ENCODE data around the gene BBX.

Gene BBX

DNA sequence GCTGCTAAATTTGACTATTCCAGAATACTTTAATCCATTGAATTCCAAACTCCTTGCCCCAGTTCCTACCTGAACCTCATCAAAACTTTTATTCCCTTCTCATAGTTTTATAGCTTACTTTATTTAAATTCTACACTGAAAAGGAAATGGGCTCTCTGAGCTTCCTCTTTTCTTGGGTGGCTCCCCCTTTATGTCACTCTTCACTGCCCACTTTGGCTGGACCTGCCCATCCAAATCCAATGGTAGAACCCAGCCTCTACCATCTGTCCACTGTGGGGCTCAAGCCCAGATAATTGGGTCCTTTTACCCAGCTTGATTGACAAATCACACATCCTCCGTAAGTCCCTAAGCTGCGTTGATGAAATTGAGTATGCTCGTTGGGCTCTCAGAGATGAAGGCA, 216.5 kb downstream of the BBX start:
- no peak overlapping the region for H3K4me3 ChIP-seq (ENCODE audit: low read depth, low read length)

DNA sequence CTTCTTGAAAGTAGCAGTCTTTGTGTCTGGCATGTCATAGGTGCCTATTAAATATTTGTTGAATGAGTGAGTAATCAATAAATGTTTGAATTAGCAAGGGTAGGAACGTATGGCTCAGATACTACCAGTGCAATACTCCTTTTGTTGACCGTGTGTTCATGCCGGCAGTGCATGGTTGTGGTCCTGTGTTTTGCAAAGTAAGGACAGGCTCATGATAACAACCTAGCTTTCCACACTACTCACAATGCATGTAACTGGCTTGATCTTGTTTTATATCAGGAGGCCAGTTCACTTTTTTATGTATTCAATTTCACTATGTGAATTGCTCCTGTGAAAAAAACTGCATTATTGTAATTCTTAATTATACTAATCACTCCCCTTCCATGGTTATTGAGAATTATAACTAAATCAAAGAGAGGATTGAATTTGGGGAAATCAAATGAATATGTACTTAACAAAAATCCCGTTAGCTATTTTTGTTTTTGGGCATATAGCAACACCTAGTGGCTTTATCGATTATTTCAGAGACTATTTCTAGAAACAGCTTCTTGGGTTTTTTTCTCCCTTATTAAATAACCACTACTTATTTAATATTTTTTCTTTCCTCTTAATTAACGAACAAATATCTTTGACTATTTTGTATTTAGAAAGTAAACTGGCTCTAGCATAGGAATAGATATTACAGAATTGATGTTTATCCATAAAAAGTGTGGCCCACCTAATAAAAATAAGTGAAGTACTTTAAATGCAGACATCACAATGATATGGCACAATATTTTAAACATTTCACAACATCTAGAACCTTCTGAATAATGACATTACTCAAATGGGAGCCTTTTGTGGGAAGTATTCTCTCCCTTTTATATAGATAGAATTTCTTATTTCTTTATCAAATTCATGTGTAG, 218.5 kb downstream of the BBX start:
- no peak overlapping the region for H3K4me3 ChIP-seq (ENCODE audit: low read depth, low read length)

DNA sequence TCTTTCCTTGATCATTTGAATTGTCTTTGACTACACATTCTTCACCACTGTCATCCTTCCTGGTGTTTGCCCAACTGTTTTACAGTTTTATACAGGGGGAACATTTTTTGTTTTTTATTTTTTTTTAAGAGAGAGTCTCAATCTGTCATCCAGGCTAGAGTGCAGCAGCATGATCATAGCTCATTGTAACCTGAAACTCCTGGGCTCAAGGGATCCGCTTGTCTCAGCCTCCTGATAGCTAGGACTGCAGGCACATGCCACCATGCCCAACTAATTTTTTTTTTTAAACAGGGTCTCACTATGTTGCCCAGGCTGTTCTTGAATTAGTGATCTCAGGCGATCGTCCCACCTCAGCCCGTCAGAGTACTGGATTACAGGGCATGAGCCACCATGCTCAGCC, 222.6 kb downstream of the BBX start:
- H3K4me3 ChIP-seq (ENCODE audit: low read depth, low read length), result no peak overlapping the region

DNA sequence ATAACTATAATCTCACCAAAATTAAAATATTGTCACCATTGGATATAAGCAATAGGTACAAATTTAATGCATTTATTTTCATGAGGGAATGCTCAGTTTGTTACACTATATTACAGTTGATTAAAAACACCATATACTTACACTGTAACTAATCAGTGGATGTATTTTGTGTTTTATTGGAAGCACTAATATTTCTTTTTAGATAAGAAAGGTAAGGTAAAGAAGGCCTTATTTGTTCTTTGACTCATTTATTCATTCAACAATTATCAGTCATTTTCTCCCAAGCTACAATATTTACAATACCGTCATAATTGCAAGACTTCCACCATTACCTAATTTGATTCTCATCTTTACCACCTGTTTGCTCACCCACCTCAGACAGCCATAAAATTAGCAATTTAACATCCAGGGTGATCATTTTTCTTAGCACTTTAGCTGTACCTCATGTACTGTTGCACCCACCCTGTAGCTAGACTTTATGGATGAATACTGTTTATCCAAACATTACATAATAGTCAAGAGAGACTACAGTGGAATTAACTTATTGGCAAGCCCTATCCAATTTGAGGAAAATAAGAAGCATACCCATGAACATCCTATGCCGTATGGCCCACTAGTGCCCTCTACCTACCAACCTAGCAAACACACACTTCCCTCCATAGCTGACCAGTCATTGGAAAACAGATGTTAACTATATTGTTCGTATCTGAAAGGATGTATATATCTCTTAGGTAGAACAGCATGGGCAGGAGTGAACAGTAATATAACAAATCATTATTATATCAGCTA, 229.6 kb downstream of the BBX start:
- H3K4me3 ChIP-seq (ENCODE audit: low read depth, low read length), result no peak overlapping the region

DNA sequence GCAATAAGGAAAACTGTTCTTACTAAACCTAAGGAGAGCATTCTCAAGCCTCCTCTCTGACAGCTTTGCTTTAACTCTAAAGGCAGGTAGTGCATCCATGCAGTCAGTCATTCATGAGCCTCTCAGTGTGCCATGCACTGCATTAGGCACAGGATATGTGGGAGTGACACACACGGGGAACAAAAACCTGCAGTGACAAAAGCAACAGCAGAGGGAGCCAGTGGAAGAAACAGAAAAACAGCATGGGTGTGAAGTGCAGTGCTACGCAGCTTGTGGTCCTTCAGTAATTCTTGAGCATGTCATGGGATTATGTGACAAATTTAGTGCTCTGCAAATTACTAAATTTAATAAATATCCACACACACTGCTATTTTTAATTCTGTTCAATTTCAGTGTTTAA, 230.7 kb downstream of the BBX start:
- no peak overlapping the region for H3K4me3 ChIP-seq (ENCODE audit: low read depth, low read length)

DNA sequence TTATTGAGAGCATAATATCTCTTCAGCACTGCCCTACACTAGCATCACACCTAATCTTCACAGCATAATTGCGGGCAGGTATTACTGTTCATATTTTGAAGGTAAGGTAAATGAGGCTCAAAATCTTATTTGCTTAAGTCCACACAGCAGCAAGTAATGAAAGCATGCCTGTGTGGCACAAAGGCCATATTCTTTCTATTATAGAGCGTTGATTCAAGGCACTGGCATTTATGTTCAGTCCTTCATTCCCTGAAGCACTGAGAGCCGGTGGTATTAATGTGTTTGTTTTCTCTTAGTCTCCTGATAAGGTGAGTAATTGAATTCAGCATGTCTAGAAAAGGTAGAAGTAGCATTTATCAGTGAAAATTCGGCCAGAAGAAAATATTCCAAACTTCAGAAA, 231.2 kb downstream of the BBX start:
- no peak overlapping the region for H3K4me3 ChIP-seq (ENCODE audit: low read depth, low read length)

DNA sequence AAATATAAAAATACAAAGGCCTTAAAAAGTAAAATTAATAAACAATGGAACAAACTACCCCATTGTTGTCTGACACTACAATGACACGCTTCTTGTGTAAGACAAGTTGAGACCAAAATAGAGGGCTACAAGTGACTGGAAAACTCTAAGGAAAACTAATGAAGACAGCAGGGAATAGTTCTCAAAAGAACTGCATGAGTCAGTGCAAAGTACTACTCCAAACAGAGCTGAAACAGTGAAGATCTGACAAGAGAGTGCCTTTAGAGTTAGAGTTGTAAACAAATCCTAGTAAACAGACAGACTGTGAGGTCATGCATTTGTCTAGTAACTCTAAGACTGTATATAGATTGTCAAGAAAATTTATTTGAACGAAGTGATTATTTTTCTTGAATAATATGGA, 233.9 kb downstream of the BBX start:
- no peak overlapping the region for H3K4me3 ChIP-seq (ENCODE audit: low read depth, low read length)

DNA sequence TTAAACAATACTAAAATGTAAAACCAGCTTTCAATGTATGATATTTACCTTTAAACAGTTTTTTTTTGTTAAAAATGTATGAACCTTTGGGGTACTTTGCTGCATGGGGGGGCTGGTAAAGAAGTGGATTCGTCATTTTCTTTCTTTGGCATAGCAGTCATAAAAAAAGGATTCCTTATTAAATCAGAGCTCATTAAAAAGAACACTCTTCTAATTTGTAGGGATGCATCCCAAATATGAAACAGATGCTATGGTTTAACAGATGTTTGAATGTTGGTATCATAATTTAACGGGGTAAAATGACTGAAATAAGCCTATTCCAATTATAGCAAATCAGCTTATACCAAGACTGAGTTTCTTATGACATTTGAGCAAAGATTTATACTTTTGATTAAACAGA, 234.4 kb downstream of the BBX start:
- H3K4me3 ChIP-seq (ENCODE audit: low read depth, low read length), result no peak overlapping the region

DNA sequence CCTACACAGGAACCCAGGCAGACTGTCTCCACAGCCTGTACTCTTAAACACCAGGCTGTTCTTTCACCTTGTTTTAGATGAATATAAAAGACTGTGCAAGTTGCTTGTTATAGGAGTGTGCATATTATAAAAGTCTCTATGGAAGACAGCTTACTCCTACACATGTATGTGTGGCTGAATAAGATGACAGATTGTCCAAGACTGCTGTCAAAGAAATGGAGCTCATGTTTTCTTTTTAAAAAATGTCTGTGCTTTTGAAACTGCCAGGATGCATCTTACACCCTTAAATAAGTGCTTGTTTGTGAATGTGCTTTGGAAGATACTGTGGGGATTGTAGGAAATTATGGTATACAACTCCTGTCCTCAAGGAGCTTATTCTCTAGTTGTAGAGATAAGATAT, 237.4 kb downstream of the BBX start:
- H3K4me3 ChIP-seq (ENCODE audit: low read depth, low read length), result no peak overlapping the region

DNA sequence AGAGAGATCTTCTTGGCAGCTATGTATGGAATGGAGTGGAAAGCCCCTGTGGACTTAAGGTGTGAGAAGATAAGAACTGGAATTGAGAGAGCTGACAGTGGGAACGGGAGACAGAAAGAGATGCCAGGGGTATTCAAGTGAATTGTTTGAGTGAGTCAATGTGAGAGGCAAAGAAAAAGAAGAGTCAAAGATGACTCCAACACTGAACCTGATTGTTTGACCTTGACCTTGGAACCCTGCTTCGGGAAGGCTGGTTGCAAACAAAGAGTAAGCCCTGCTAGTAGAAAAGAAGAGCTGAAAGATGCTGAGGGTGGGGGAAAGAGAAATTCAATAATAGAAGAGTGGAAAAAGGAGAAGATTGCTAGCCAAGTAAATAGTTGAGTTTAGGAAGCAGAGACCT, 238.6 kb downstream of the BBX start:
- H3K4me3 ChIP-seq (ENCODE audit: low read depth, low read length), result no peak overlapping the region

DNA sequence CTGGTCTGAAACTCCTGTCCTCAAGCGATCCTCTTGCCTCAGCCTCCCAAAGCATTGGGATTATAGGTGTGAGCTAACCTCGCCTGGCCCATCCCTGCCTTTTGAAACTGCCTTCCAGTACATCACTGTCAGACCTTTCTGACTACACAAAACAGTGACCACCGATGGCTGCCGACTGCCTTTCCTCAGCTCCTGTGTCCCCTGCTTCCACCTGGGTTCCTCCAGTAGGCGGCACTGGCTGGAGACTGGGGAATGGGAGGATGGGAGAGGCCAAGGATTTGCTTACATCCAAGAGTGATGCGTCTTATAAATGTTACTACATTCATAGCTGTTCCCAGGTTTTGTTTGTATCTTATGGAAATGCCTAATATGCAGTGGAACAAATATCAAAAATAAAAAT, 242.8 kb downstream of the BBX start:
- H3K4me3 ChIP-seq (ENCODE audit: low read depth, low read length), result no peak overlapping the region

DNA sequence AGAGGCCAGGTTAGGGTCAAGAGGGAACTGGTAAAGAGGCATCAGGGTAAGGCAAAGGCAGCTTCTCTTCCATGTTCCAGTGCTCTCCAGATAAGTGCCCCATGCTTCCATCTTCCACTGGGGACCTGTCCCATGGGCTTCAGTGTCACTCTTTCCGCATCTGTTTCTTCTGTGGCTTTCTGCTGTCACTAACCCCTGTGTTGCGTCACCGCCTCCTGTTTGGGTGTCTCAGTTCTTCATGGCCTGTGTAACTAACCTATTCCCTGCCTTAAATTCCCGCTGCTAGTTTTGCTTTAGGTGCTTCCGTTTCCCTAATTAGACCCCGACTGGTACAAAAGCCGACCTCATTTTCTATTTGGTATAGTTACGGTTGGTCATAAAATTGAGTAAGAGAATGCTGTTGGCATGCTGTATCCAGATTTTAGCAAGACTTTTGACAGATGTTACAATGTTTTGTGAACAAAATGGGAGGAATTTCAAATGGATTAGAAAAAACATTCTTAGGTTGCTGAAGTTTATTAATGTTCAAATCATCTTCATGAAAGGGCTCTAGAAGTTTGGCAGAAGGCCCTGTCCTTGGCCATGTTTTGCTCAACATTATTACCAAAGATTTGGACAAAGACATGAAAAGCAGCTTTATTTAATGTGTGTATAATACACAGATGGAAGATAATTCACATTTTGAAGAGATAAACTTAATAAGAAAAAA, 245.3 kb downstream of the BBX start:
- no peak overlapping the region for H3K4me3 ChIP-seq (ENCODE audit: low read depth, low read length)

DNA sequence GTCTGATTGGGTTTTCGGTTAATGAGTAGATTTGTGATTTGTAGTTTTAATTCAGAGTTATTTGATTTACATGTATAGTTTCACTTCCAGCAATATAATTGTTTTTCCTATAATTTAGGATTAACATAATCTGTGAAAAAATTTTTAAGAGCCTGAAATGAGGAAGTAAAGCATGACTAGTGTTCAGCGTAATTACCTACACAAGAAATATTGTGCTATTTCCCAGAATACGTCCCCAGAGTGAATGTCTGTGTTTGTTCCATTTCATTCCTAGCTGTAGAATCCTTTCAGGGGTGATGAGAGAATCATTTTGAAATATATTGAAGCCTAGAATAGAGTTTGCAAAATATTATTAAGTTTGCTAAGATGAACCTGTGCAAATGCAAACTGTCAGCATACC, 247.1 kb downstream of the BBX start:
- H3K4me3 ChIP-seq (ENCODE audit: low read depth, low read length), result no peak overlapping the region

DNA sequence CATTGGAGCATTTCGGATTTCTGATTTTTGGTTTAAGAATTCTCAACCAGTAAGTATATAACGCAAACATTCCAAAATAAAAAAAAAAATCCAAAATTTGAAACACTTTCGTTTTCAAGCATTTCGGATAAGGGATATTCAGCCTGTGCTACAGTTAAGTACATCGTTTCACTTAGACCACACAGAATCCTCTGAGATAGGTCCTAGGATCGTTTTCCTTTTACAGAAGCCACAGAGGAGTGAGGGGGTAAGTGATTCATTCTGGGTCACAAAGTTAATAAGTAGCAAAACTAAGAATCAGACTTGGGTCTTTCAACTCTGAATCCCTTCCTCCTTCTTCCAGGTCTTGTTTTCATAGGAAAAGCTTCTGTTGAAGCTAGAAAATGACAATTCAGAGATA, 249.3 kb downstream of the BBX start:
- no peak overlapping the region for H3K4me3 ChIP-seq (ENCODE audit: low read depth, low read length)

DNA sequence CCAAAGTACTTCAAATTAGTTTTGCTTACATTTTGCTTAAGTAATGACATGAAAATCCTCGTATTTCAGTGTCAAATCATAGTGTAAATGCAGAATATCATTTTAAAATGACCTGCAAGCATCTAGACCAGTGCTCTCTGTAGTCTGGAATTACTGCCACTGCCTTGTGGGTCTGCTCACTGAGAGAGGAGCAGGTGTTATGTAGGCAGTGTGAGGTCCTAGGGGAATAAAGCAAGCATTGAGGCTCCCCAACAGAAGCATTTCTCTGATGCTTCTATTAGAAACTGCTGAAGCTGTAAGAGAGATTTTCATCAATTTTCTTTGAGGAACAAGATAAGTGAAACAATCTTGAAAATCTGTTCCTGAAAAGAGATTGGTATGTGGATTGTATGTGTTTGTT, 253.2 kb downstream of the BBX start:
- no peak overlapping the region for H3K4me3 ChIP-seq (ENCODE audit: low read depth, low read length)

DNA sequence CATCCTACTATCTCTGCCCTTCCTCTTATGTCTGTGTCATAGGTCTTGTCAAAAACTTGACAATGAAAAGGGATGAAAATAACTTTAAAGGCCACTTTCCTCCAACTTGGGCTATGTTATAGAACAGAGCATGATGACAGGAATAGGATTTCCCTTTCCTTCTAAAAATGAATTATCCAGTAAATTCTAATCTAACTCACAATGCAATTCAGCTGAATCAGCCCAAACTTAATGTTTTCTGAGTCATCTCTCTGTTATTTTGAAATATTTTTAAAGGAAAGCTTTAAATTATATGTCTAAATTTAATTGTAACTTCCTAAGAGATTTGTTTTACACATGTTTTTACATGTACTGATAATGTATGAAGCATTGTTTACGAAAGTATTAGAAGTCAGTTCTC, 258.5 kb downstream of the BBX start:
- H3K4me3 ChIP-seq (ENCODE audit: low read depth, low read length), result no peak overlapping the region

DNA sequence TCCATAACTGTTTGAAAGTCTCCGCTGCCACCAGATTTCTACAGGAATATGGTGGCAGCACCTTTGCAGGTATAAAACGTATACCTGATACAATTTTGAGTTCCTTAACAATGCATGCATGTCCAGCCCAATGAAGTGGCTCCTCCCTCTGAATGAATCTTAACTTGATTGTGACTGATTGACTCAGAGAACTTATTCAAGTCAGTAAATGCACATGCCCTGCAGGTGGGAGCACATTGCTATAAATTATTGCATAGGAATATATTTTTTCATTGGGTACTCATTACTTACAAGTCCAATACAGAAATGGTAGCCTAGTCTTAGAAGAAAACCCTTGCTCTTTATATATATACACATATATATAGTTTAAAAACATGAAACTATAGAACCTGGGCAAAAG, 259.3 kb downstream of the BBX start:
- H3K4me3 ChIP-seq (ENCODE audit: low read depth, low read length), result no peak overlapping the region

DNA sequence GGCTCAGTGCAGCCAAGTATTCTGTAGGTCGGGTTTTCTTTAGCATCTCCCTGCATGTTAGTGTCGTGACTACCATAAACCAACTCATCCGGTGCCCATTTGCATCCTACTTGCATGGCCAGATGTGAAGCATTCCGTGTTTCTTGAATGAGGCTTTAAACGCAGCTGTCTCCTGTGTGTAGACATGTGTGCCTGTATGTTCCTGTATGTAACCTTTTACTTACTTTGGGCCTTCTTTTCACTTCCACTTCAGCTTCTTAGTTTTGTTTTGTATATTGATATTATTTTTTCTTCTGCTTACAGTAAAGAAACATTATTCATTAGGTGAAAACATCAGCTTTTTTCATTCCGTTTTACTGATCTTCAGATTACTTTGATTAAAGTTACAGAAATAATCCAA, 267.9 kb downstream of the BBX start:
- no peak overlapping the region for H3K4me3 ChIP-seq (ENCODE audit: low read depth, low read length)

DNA sequence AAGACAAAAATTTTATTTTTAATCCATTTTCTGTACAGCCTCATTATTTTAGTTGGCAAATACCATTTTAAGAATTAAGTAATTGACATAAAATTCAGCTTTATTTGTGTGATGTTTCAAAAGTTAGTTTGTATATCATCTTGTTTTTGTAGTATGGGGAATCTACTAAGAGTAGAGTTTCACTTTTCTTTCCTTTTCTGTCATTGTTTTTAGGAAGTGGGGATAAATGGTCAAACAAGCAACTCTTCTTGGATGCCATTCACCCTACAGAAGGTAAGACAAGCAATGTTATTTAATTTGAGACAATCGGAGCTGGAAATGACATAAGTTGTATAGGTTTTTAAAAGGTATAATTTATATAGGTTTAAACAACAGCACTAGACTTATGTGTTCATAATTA, 268.3 kb downstream of the BBX start:
- no peak overlapping the region for H3K4me3 ChIP-seq (ENCODE audit: low read depth, low read length)

DNA sequence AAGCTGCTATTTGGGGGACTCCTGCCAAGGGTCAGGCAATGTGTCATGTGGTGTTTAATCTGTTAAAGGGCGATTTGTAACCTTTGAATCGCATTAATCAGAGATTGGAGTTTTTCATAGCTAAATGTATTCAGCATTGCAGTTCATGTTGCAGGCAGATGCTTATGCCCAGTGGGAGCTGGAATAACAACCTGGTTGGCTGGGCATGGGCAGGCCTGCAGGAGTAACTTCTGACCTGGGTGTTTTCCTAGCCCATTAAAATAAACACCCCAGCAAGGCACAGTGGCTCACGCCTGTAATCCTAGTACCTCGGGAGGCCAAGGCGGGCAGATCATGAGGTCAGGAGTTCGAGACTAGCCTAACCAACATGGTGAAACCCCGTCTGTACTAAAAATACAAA, 268.7 kb downstream of the BBX start:
- no peak overlapping the region for H3K4me3 ChIP-seq (ENCODE audit: low read depth, low read length)

DNA sequence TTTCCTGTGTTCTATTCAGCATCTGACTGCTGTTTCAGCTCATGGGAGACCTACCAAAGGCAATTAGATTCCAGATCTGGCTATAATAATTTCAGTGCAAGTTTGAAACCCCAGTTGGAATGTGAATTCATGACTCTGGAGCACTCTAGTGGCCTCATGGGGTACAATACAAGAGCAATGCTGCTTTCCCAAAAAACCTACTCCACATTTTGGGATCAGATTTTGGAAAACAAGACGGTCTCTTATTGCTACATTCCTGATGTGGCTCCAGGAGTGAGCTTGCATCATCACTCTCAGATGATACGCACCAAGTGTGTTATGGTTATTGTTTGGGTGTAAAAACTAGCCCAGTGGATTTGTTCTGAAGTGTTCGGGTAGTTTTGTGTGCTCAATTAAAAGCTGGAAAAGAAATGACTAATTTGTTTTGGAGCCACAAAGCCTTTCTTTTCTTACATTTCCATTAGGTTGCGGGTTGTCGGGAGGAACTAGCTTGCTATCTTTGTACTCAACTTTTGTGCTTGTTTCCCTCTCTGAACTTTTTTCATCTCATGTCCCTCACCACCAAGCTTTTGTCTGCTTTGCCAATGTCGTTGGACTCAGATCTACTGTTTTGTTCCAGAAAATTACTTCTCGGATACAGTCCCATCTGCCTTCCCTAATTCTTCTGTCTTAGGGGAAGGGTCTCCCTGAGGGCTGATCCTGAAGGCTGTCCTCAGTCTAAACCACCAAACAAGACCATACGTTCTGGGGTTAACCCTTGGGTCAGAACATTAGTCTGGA, 272.1 kb downstream of the BBX start:
- H3K4me3 ChIP-seq (ENCODE audit: low read depth, low read length), result no peak overlapping the region
